DOHH2 (cell line): ENCODE measurements around the gene CREBBP.

Experiments
- EZH2phosphoT487 ChIP-seq: fragments of 200-600 bp; sonication (generic); IDR thresholded peaks from 2 replicates; pipeline ENCODE4 v1.6.1; 2017; ENCODE audit warnings: borderline replicate concordance, mild to moderate bottlenecking, antibody characterized with exemption, low read length, moderate library complexity, mixed read lengths
- TF ChIP-seq, protein P1 (sequence below): fragments of 200-600 bp; sonication (generic); IDR thresholded peaks from one replicate; pipeline ENCODE4 v1.5.1; 2014; ENCODE audit warnings: antibody characterized with exemption, mild to moderate bottlenecking, low read depth, low read length; ENCODE audit not compliant: poor library complexity, severe bottlenecking

- TF ChIP-seq, protein P1, sequence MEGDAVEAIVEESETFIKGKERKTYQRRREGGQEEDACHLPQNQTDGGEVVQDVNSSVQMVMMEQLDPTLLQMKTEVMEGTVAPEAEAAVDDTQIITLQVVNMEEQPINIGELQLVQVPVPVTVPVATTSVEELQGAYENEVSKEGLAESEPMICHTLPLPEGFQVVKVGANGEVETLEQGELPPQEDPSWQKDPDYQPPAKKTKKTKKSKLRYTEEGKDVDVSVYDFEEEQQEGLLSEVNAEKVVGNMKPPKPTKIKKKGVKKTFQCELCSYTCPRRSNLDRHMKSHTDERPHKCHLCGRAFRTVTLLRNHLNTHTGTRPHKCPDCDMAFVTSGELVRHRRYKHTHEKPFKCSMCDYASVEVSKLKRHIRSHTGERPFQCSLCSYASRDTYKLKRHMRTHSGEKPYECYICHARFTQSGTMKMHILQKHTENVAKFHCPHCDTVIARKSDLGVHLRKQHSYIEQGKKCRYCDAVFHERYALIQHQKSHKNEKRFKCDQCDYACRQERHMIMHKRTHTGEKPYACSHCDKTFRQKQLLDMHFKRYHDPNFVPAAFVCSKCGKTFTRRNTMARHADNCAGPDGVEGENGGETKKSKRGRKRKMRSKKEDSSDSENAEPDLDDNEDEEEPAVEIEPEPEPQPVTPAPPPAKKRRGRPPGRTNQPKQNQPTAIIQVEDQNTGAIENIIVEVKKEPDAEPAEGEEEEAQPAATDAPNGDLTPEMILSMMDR, result no peak
- no peak for TF ChIP-seq EZH2phosphoT487
Measured at GRCh38 chr16:3691761-3692160, 188.8 kb downstream of the CREBBP start.
